ENCODE data around the gene CYBC1. TPM values are rescaled to one million over a fixed set of nuclear protein-coding genes. Genes with fewer than 3 reads are reported as not detected.

Gene CYBC1
- total RNA-seq, 1 donor from 2014 or later, result 124 TPM

GRCh38 chr17:82406131-82406671 is 44.4 kb downstream of the CYBC1 start:
- H3K27ac ChIP-seq, result no peak overlapping the region
- TF ChIP-seq CTCF (IDR thresholded peaks at IDR 0.05), result no peak
- peaks cover 15 to 23% of the 10 kb centered on the region in 2 donors for H3K36me3 ChIP-seq
- H3K4me1 ChIP-seq, result no peaks in the 10 kb centered on the region
- intact Hi-C loops (cut with DNase I), result no loop called here
- H3K4me3 ChIP-seq, result no peak overlapping the region
- DNase-seq (ENCODE audit: low spot score in 2 of 2), result no peak
- no peaks in the 10 kb centered on the region for H3K9me3 ChIP-seq
- H3K27me3 ChIP-seq, result no peaks in the 10 kb centered on the region

- intact Hi-C loops (cut with DNase I), result no loop called here
- Histone ChIP-seq H3K27ac (no peak overlapping the region), H3K36me3 (peaks cover 15 to 24% of the 10 kb centered on the region in 2 donors), H3K9me3 (no peaks in the 10 kb centered on the region), H3K27me3 (no peaks in the 10 kb centered on the region), H3K4me3 (no peak overlapping the region), H3K4me1 (no peaks in the 10 kb centered on the region)
- TF ChIP-seq CTCF (IDR thresholded peaks at IDR 0.05), result no peak
- no peak for DNase-seq (ENCODE audit: low spot score in 2 of 2)
These were observed 45.5 kb downstream of the CYBC1 start for GRCh38 chr17:82405051-82405450.

GRCh38 chr17:82403662-82404660 is 46.6 kb downstream of the CYBC1 start:
- Histone ChIP-seq H3K4me1 (no peaks in the 10 kb centered on the region), H3K27ac (no peak overlapping the region), H3K36me3 (peaks cover 15 to 24% of the 10 kb centered on the region in 2 donors), H3K9me3 (no peaks in the 10 kb centered on the region), H3K27me3 (no peaks in the 10 kb centered on the region), H3K4me3 (no peak overlapping the region)
- TF ChIP-seq CTCF (IDR thresholded peaks at IDR 0.05), result no peak
- intact Hi-C loops (cut with DNase I), result no loop called here
- DNase-seq (ENCODE audit: low spot score in 2 of 2), result no peak

GRCh38 chr17:82402865-82403264 is 47.7 kb downstream of the CYBC1 start:
- no peak for DNase-seq (ENCODE audit: low spot score in 2 of 2)
- H3K36me3 ChIP-seq, result peaks cover 13 to 26% of the 10 kb centered on the region in 2 donors
- no peak for TF ChIP-seq CTCF (IDR thresholded peaks at IDR 0.05)
- no peak overlapping the region for H3K27ac ChIP-seq
- no peaks in the 10 kb centered on the region for H3K9me3 ChIP-seq
- no peak overlapping the region for H3K4me3 ChIP-seq
- no peaks in the 10 kb centered on the region for H3K27me3 ChIP-seq
- no peaks in the 10 kb centered on the region for H3K4me1 ChIP-seq
- intact Hi-C loops (cut with DNase I), result no loop called here

- H3K4me3 ChIP-seq, result no peak overlapping the region
- TF ChIP-seq CTCF (IDR thresholded peaks at IDR 0.05), result no peak
- intact Hi-C loops (cut with DNase I), result no loop called here
- H3K36me3 ChIP-seq, result peaks cover 16 to 31% of the 10 kb centered on the region in 2 donors
- no peaks in the 10 kb centered on the region for H3K27me3 ChIP-seq
- H3K9me3 ChIP-seq, result no peaks in the 10 kb centered on the region
- no peak overlapping the region for H3K27ac ChIP-seq
- no peaks in the 10 kb centered on the region for H3K4me1 ChIP-seq
- no peak for DNase-seq (ENCODE audit: low spot score in 2 of 2)
These were observed 49.7 kb downstream of the CYBC1 start for GRCh38 chr17:82400830-82401229.

Data from ascending aorta (tissue), 2 donors.